Stimulated activated CD4-positive, alpha-beta T cell treated with anti-CD3 and anti-CD28 coated beads, Interleukin-15, amount 100 ng/mL, for 1 hour (primary cell): Measurements from ENCODE around the gene FAM168B.
A peak's percentile ranks its signal among the peaks of the same experiment; 100 is the strongest.
"Not testable (repeated sequence)": the region's sequence is repeated elsewhere in the genome, so short reads cannot be mapped to it uniquely, and the experiment has no call there.

Experiments
- DNase-seq, 2 donors: peaks; one replicate each; pipeline ENCODE4 v3.0.0-alpha.2; 2020; ENCODE audit warnings: low read depth in 1 of 2, low spot score in 1 of 2

Gene FAM168B

GRCh38 chr2:131103165-131103564 is 9.9 kb upstream of the FAM168B start:
- no peak for DNase-seq

DNA sequence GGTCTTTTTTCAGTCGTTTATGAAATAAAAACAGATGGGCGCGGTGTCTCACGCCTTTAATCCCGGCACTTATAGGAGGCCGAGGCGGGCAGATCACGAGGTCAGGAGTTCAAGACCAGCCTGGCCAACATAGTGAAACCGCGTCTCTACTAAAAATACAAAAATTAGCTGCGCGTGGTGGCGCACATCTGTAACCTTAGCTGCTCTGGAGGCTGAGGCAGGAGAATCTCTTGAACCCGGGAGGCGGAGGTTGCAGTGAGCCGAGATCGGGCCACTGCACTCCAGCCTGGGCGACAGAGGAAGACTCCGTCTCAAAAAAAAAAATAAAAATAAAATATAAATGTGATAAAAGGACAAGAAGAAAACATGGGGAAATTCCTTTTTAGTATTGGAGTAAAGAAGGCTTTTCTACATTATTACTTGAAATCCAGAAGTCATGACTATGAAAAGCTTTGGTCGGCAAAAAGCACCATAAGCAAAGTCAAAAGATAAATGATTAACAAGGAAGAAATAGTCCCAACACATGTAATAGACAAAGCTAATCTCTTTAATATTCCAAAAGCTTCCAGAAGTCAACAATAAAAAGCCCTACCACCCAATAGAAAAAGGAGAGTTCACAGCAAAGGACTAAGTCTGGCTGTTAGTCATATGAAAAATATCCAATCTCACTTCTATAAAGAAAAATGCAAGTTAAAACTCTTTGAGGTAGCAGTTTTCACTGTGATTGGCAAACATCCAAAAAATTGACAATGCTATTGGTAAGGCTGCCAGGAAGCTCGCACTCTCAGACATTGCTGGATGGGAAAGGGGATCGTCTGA is 1.4 kb upstream of the FAM168B start:
- DNase-seq, result no peak

GRCh38 chr2:131093696-131094462 is 619 bp upstream of the FAM168B start:
- DNase-seq, result peak in 1 of 2 donors; percentile 1

DNA sequence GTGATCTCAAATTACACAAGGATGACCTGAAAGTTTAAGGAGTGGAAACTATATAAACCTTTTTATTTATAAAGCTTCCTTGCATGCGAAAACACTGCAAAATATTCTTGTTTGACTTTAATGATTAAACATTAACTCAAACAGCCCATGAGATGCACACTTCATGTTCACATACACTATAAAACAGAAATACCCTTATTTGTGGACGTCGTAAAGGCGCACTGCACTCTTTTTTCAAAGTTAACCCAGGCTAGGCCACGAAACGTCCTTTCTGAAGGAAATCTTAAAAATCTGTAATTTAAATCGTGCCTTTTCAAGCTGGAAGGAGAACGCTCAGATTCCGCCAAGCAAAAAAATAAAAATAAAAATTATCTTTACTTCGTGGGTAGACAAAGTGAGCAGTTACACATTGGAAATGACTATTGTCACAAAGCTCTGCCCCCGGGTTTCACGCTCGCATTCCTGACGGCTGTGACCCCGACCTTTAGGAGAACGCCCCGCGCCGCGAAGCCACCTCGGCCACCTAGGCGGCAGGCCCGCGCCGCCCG is 728 bp downstream of the FAM168B start:
- DNase-seq, result no peak

- DNase-seq, result no peak
Measured at GRCh38 chr2:131085646-131086045, 7.6 kb downstream of the FAM168B start.

DNA sequence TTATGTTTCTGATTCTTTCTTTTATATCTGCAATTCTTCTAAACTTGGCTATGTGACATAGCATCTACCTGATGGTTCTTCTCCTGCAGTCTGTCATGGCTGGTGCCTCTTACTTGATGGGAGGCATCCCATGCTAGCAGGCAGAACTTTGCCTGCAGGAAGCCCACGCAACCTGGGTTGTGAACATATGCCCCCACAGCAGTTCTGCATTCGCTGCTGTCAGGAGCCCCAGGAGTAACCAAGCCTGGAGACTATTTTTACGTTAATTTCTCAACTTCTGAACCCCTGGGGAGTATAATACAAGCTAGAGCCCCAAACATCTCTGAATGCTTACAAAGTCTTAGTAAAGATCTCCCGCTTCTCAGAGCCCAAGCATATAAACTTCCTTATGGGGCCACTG is 12.1 kb downstream of the FAM168B start:
- DNase-seq, result no peak

DNA sequence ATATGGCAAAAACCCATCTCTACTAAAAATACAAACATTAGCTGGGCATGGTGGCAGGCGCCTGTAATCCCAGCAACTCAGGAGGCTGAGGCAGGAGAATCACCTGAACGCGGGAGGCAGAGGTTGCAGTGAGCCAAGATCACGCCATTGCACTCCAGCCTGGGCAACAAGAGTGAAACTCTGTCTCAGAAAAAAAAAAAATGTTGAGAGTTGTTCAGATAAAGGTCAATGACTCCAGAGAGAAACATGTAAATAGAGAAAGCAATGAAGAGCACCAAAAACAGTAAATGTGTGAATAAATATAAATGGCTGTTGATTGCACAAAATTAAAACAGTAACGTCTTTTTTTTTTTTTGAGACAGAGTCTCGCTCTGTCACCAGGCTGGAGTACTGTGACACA is 13.3 kb downstream of the FAM168B start:
- DNase-seq, result not testable (repeated sequence)

DNA sequence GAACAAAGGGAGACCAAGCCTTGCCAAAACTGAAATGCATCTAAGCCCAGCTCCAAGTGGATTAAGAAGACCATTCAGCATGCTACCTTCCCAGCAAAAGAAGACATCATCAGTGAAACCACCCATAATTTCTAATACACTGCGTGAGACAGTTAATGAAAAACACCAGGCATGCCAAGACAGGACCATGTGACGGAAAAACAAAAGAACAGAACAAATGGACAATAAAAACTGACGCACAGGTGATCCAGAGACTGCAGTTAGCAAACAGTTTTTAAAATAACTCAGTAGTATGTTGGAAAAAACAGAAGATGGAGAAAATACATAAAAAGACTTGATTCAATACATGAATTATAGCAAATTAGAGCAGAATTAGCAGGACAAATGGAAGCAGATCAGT is 15.3 kb downstream of the FAM168B start:
- no peak for DNase-seq

- DNase-seq, result no peak
Measured at GRCh38 chr2:131077182-131077846, 15.9 kb downstream of the FAM168B start.

DNA sequence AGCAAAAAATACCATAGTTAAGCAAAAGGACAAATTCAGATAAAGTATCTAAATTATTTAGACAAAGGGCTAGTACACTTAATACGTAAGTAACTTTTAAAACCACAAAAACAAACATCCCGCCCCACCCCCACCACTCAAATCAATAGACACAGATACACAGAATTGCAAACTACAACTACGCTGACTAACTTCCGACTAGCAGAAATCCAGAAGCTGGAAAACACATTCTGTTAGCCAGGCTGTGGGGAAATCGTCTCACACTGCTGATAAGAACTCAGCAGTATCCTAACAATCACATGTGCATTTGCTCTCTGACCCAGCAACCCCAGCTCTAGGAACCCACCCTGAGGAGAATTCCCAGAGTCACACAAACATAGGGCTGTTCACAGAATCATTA is 16.6 kb downstream of the FAM168B start:
- no peak for DNase-seq

DNA sequence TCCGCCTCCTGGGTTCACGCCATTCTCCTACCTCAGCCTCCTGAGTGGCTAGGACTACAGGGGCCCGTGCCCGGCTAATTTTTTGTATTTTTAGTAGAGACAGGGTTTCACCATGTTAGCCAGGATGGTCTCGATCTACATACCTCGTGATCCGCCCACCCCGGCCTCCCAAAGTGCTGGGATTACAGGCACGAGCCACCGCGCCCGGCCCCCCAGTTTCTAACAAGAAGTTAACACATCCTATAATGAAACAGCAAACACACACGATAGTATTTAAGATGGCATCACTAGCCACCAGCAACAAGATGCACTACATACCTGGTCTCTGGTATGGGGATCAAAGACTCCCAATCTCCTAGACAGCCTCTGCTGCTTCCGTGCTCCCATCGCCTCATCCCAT is 17.7 kb downstream of the FAM168B start:
- DNase-seq, result not testable (repeated sequence)

GRCh38 chr2:131068172-131068571 is 25.1 kb downstream of the FAM168B start:
- not testable (repeated sequence) for DNase-seq

GRCh38 chr2:131067465-131068125 is 25.7 kb downstream of the FAM168B start:
- no peak for DNase-seq

DNA sequence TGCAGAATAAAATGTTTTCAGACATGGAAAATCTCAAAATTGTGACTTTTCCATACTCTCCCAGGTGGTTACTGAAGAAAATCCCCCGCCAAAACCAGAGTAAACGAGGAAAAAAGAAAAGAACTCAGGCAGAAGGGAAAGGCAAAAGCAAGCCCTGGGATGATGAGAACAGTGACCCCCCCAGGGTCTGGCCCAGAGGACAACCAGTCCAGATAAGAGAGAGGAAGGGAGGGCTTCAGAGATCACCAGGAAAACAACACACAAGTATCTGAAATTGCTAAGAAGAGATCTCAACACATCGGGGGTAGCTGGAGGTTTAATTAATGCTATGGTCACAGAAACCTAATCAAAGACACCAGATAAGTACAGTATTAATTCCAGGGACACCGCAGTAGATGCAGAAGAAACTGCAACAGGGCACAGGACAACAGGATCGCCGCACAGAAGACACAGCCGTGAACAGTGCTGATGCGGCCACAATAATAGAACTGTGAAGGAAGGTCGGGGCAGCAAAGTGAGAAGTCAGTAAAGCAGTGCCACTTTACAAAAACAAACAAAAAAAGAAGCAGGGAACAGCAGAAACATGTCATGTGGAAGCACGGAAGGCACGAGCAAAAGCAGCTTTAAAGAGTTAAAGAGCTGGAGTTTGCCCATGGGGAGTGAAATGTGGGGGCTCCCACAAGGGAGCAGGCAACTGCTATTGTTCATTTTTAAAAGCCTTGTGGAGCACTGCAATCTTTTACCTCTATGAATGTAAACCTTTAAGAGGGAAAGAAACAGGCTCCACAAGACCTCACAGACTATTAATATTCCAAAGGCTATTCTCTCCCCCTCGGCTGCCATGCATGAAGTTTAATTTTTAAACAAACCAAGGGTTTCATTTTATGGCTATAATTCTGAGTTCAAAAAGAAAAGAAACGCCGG is 28.4 kb downstream of the FAM168B start:
- DNase-seq, result no peak

GRCh38 chr2:131063501-131064283 is 29.6 kb downstream of the FAM168B start:
- no peak for DNase-seq

DNA sequence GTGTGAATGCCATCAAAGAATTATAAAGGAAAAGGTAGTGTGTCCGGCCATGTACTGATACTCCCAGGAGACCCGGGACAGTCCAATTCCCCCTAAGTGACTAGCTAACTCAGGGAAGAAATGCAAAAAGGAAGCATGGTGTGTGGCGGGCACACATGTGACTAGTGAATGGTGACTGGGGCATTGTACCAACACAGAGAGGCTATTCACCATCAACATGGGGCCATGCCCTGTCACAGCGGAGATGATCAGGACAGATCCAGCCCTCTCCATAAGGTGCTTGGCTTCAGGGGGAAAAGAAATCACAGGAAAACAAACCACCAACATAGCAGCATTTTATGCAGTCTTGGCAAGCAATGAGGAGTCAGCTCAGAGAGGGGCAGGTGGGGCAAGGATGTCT is 34.3 kb downstream of the FAM168B start:
- no peak for DNase-seq

GRCh38 chr2:131058214-131058843 is 34.9 kb downstream of the FAM168B start:
- DNase-seq, result no peak

DNA sequence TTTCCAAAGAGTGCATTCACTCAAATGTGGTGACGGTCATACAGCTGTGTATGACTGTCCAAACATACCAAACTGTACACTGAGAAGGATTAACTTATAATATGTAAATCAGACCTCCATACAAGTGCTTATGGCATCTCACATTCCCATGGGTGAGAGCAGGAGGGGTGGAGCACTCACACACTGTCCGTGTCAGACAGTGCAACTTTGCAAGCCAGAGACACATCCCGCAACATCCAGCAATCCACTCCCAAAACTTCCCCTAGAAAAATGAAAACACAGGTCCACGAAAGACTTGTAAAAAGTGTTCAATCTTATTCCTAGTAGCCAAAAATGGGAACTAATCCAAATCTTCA is 36.4 kb downstream of the FAM168B start:
- DNase-seq, result no peak
